Large intestine (tissue), 3 donors: Measurements from ENCODE around the gene PSMD13. TPM values are rescaled to one million over a fixed set of nuclear protein-coding genes. Genes with fewer than 3 reads are reported as not detected.

Experiments
- DNase-seq, 2 donors: peaks; one replicate each; pipeline versions ENCODE4 v3.0.0 to v3.0.0-alpha.2; 2013
- H3K27ac ChIP-seq: one replicate; pipeline ENCODE4 v1.5.1; 2013; ENCODE audit warnings: low read length
- H3K27me3 ChIP-seq: 2 replicates; pipeline ENCODE4 v1.6.1; 2013; ENCODE audit warnings: low read length; ENCODE audit not compliant: control insufficient read depth, insufficient read depth
- H3K36me3 ChIP-seq: 2 replicates; pipeline ENCODE4 v1.6.1; 2013; ENCODE audit warnings: low read length; ENCODE audit not compliant: control insufficient read depth, insufficient read depth
- H3K4me1 ChIP-seq: one replicate; pipeline ENCODE4 v1.6.1; 2013; ENCODE audit warnings: low read length; ENCODE audit not compliant: control insufficient read depth, insufficient read depth
- H3K4me3 ChIP-seq: one replicate; pipeline ENCODE4 v1.5.1; 2013; ENCODE audit warnings: low read length
- H3K9me3 ChIP-seq: one replicate; pipeline ENCODE4 v1.6.1; 2013; ENCODE audit warnings: mild to moderate bottlenecking, low read depth, low read length, moderate library complexity; ENCODE audit not compliant: control insufficient read depth
- WGBS: methylation state at CpG from one replicate; pipeline ENCODE4 v1.1.5; 2013; ENCODE audit warnings: low lambda C conversion rate; ENCODE audit not compliant: insufficient coverage; 5-methylcytosine and 5-hydroxymethylcytosine counted together
- polyA plus RNA-seq: library from polyadenylated mRNA; unstranded; fragments of 120-200 nt; gene quantifications from one replicate; pipeline ENCODE4 v1.2.1, GENCODE V29; 2013

The PSMD13 gene
- polyA plus RNA-seq, 1 donor, result 107 TPM

DNA sequence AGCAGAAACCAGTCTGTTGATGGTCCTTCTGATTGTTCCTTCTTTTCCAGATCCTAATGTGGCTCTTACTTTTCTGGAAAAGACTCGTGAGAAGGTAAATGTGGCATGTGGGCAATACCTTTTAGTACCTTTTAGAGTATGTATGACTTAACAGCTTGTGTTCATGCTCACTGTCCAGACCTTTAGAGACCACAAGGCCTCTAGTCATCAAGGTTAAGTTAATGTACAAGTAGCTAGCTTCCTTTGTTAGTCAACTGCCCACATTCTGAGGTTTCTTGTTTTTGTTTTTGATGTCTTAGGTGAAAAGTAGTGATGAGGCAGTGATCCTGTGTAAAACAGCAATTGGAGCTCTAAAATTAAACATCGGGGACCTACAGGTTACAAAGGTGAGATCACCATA is 7.6 kb downstream of the PSMD13 start:
- Histone ChIP-seq H3K9me3 (no peaks in the 10 kb centered on the region), H3K36me3 (peaks cover 66% of the 10 kb centered on the region), H3K27me3 (no peaks in the 10 kb centered on the region), H3K27ac (no peak overlapping the region), H3K4me3 (no peak overlapping the region), H3K4me1 (no peaks in the 10 kb centered on the region)
- WGBS, result no CpG with 5 or more reads among the region's 2 CpGs
- DNase-seq, result no peak

GRCh38 chr11:249062-249461 is 12.3 kb downstream of the PSMD13 start:
- DNase-seq, result no peak
- no peaks in the 10 kb centered on the region for H3K4me1 ChIP-seq
- no peak overlapping the region for H3K4me3 ChIP-seq
- H3K27me3 ChIP-seq, result no peaks in the 10 kb centered on the region
- WGBS, result 100% methylated on average over 4 of the region's 8 CpGs
- H3K27ac ChIP-seq, result no peak overlapping the region
- no peaks in the 10 kb centered on the region for H3K9me3 ChIP-seq
- peaks cover 76% of the 10 kb centered on the region for H3K36me3 ChIP-seq

- Histone ChIP-seq H3K4me1 (no peaks in the 10 kb centered on the region), H3K9me3 (no peaks in the 10 kb centered on the region), H3K4me3 (no peak overlapping the region), H3K27ac (no peak overlapping the region), H3K36me3 (peaks cover 67% of the 10 kb centered on the region), H3K27me3 (no peaks in the 10 kb centered on the region)
- no CpG with 5 or more reads among the region's 5 CpGs for WGBS
- DNase-seq, result no peak
Measured at GRCh38 chr11:250274-250673, 13.5 kb downstream of the PSMD13 start.

DNA sequence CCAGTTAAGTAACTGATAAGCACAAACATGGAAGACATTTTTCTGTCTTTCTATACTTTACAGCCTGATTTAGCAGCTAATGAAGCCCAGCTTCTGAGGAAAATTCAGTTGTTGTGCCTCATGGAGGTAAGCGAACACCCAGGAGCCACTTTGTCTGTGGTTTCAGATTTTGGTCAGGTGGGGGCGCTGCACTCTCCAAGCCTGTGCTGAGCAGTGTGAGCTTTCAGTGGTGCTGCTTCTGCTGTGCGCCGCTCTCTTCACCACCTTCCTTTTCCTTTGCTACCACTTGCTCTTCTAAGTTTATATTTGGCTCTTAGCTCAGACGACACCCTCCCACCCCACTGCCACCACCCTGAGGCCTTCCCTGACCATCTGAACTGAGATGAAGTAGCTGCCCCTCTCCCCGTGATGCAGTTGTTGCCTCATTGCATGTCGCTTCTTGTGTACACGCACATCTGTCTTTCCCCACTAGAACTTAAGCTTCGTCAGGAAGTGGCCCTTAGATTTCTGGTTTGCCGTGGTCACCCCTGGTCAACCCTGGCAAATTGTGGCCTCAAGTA is 14.0 kb downstream of the PSMD13 start:
- H3K36me3 ChIP-seq, result peaks cover 62% of the 10 kb centered on the region
- H3K4me3 ChIP-seq, result no peak overlapping the region
- H3K27me3 ChIP-seq, result no peaks in the 10 kb centered on the region
- no peaks in the 10 kb centered on the region for H3K4me1 ChIP-seq
- DNase-seq, result peak; percentile 32 to 54
- no peak overlapping the region for H3K27ac ChIP-seq
- no peaks in the 10 kb centered on the region for H3K9me3 ChIP-seq
- WGBS, result no CpG with 5 or more reads among the region's 10 CpGs

DNA sequence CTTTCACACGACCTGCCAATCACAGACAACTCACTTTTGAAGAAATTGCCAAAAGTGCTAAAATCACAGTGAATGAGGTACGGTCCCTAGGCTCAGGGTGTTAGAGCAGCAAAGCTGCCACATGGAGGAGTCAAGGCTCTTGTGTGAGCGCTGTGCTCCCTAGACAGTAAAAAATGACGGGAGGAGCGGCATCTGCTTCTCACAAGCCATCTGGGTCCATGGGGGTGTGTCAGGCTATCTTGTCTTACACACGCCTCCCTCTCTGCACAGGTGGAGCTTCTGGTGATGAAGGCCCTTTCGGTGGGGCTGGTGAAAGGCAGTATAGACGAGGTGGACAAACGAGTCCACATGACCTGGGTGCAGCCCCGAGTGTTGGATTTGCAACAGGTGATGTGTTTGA is 14.8 kb downstream of the PSMD13 start:
- Histone ChIP-seq H3K4me3 (no peak overlapping the region), H3K27me3 (no peaks in the 10 kb centered on the region), H3K4me1 (no peaks in the 10 kb centered on the region), H3K36me3 (peaks cover 56% of the 10 kb centered on the region), H3K27ac (no peak overlapping the region), H3K9me3 (no peaks in the 10 kb centered on the region)
- DNase-seq, result no peak
- WGBS, result no CpG with 5 or more reads among the region's 10 CpGs

DNA sequence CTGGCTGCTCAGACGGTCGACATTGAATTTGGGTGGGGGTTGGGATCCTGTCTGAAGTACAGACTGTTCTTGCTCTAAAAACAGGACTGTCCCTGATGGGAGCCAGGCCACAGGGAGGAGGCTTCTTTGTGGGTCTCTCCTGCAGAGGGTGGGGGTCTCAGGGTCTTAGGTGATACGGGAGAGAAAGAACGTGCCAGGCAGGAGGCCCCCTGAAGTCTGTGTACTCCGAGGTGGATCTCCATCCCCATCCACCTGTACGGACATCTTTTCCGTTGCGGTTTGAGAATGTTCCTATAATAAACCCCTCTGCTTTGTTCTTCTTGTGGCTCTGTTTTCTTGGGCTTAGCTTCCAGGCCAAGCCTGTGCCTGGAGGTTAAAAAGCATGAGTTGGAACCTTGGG is 15.9 kb downstream of the PSMD13 start:
- 100% methylated on average over 1 of the region's 8 CpGs for WGBS
- H3K4me1 ChIP-seq, result no peaks in the 10 kb centered on the region

GRCh38 chr11:253160-253885 is 16.5 kb downstream of the PSMD13 start:
- H3K36me3 ChIP-seq, result peaks cover 40% of the 10 kb centered on the region
- H3K4me1 ChIP-seq, result no peaks in the 10 kb centered on the region
- no peak overlapping the region for H3K4me3 ChIP-seq
- no peaks in the 10 kb centered on the region for H3K9me3 ChIP-seq
- no peak for DNase-seq
- H3K27ac ChIP-seq, result no peak overlapping the region
- no CpG with 5 or more reads among the region's 13 CpGs for WGBS
- H3K27me3 ChIP-seq, result no peaks in the 10 kb centered on the region

More for the DNA sequence above, 15.9 kb downstream of the PSMD13 start:
- DNase-seq, result no peak
- no peak overlapping the region for H3K27ac ChIP-seq
- H3K27me3 ChIP-seq, result no peaks in the 10 kb centered on the region
- no peaks in the 10 kb centered on the region for H3K9me3 ChIP-seq
- H3K36me3 ChIP-seq, result peaks cover 47% of the 10 kb centered on the region
- H3K4me3 ChIP-seq, result no peak overlapping the region

- no CpG with 5 or more reads among the region's 5 CpGs for WGBS
Measured at GRCh38 chr11:253886-254270, 17.1 kb downstream of the PSMD13 start.

GRCh38 chr11:255176-255575 is 18.4 kb downstream of the PSMD13 start:
- Histone ChIP-seq H3K9me3 (no peaks in the 10 kb centered on the region), H3K36me3 (peaks cover 31% of the 10 kb centered on the region), H3K27ac (no peak overlapping the region), H3K4me1 (no peaks in the 10 kb centered on the region), H3K4me3 (no peak overlapping the region), H3K27me3 (no peaks in the 10 kb centered on the region)
- 80% methylated on average over 1 of the region's 3 CpGs for WGBS
- DNase-seq, result no peak

More at GRCh38 chr11:253886-254270, 17.1 kb downstream of the PSMD13 start:
- no peak for DNase-seq
- H3K27ac ChIP-seq, result no peak overlapping the region
- no peaks in the 10 kb centered on the region for H3K27me3 ChIP-seq
- H3K4me3 ChIP-seq, result no peak overlapping the region
- H3K4me1 ChIP-seq, result no peaks in the 10 kb centered on the region
- H3K9me3 ChIP-seq, result no peaks in the 10 kb centered on the region
- H3K36me3 ChIP-seq, result peaks cover 35% of the 10 kb centered on the region

DNA sequence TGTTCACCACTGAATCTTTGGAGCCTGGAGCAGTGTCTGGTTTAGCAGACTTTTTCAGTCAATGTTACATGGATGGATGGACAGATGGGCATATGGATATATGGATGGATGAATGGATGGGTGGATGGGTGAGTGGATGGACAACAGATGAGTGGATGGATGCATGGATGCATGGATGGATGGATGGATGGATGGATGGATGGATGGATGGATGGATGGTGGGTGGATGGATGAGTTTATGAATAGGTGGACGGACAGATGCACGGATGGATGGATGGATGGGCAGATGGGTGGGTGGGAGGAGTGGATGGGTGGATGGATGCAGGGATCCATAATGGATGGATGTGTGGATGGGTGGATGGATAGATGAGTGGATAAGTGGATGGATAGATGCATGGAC is 19.0 kb downstream of the PSMD13 start:
- H3K36me3 ChIP-seq, result peaks cover 30% of the 10 kb centered on the region
- no peaks in the 10 kb centered on the region for H3K9me3 ChIP-seq
- no peak overlapping the region for H3K4me3 ChIP-seq
- DNase-seq, result no peak
- H3K4me1 ChIP-seq, result no peaks in the 10 kb centered on the region
- 100% methylated on average over 2 of the region's 2 CpGs for WGBS
- no peak overlapping the region for H3K27ac ChIP-seq
- H3K27me3 ChIP-seq, result no peaks in the 10 kb centered on the region
